ENCODE measurements around the gene SH3D19. TPM values are rescaled to one million over a fixed set of nuclear protein-coding genes. Genes with fewer than 3 reads are reported as not detected.
A peak's percentile ranks its signal among the peaks of the same experiment; 100 is the strongest.

SH3D19 gene
- total and polyA plus RNA-seq, 8 donors, result 11.0 to 129 (median 67.1) TPM

- Histone ChIP-seq H3K4me3 (no peak overlapping the region), H3K9me3 (no peaks in the 10 kb centered on the region), H3K4me1 (peaks cover 0 to 8% (median 0%) of the 10 kb centered on the region in 4 donors), H3K27ac (no peak overlapping the region), H3K36me3 (no peaks in the 10 kb centered on the region), H3K27me3 (no peaks in the 10 kb centered on the region)
- WGBS, 5 donors, result 37 to 69% (median 62%) methylated on average over 2 of the region's 2 CpGs
- no peak for DNase-seq
- TF ChIP-seq EP300 (IDR thresholded peaks at IDR 0.05), result no peak
- no peak for TF ChIP-seq CTCF (IDR thresholded peaks at IDR 0.05)
- no peak for TF ChIP-seq POLR2AphosphoS5 (IDR thresholded peaks at IDR 0.05)
- no peak for TF ChIP-seq POLR2A (IDR thresholded peaks at IDR 0.05)
- intact Hi-C loops (cut with DNase I; ENCODE audit: low total_unique reads), result no loop called here
These were observed 14.1 kb upstream of the SH3D19 start for GRCh38 chr4:151339467-151339866.

- no peaks in the 10 kb centered on the region for H3K9me3 ChIP-seq
- H3K27ac ChIP-seq, result peak overlapping the region in 3 of 5 donors; percentile 47 to 80 (median 51)
- H3K36me3 ChIP-seq, result no peaks in the 10 kb centered on the region
- DNase-seq, result peak in 1 of 2 donors; percentile 35
- no peak overlapping the region for H3K4me3 ChIP-seq
- TF ChIP-seq POLR2AphosphoS5 (IDR thresholded peaks at IDR 0.05), result no peak
- no peak for TF ChIP-seq EP300 (IDR thresholded peaks at IDR 0.05)
- no peak for TF ChIP-seq CTCF (IDR thresholded peaks at IDR 0.05)
- no peak for TF ChIP-seq POLR2A (IDR thresholded peaks at IDR 0.05)
- H3K4me1 ChIP-seq, result no peaks in the 10 kb centered on the region
- 78 to 88% (median 87%) methylated on average over 1 of the region's 1 CpG for WGBS, 5 donors
- intact Hi-C loops (cut with DNase I; ENCODE audit: low total_unique reads), result no loop called here
- no peaks in the 10 kb centered on the region for H3K27me3 ChIP-seq
These were observed 6.1 kb upstream of the SH3D19 start for GRCh38 chr4:151331276-151332042.

GRCh38 chr4:151329217-151330007, 4.0 kb upstream of the SH3D19 start:
- Histone ChIP-seq H3K9me3 (no peaks in the 10 kb centered on the region), H3K36me3 (no peaks in the 10 kb centered on the region), H3K27ac (peak overlapping the region in 1 of 5 donors; percentile 31), H3K4me3 (no peak overlapping the region), H3K27me3 (peaks cover 0 to 13% (median 0%) of the 10 kb centered on the region in 3 donors), H3K4me1 (peaks cover 5 to 9% (median 7%) of the 10 kb centered on the region in 4 donors)
- TF ChIP-seq POLR2AphosphoS5 (IDR thresholded peaks at IDR 0.05), result no peak
- TF ChIP-seq CTCF (IDR thresholded peaks at IDR 0.05), result no peak
- no peak for TF ChIP-seq POLR2A (IDR thresholded peaks at IDR 0.05)
- no peak for TF ChIP-seq EP300 (IDR thresholded peaks at IDR 0.05)
- intact Hi-C loops (cut with DNase I; ENCODE audit: low total_unique reads), result no loop called here
- DNase-seq, result peak in 1 of 2 donors; percentile 46
- 56 to 71% (median 69%) methylated on average over 4 of the region's 4 CpGs for whole genome bisulfite sequencing, 5 donors

- H3K36me3 ChIP-seq, result no peaks in the 10 kb centered on the region
- H3K27me3 ChIP-seq, result peaks cover 0 to 14% (median 0%) of the 10 kb centered on the region in 3 donors
- no peak for TF ChIP-seq CTCF (IDR thresholded peaks at IDR 0.05)
- TF ChIP-seq EP300 (IDR thresholded peaks at IDR 0.05), result no peak
- TF ChIP-seq POLR2AphosphoS5 (IDR thresholded peaks at IDR 0.05), result no peak
- no peak for TF ChIP-seq POLR2A (IDR thresholded peaks at IDR 0.05)
- peaks cover 15 to 44% (median 30%) of the 10 kb centered on the region in 4 donors for H3K4me1 ChIP-seq
- DNase-seq, result no peak
- H3K27ac ChIP-seq, result peak overlapping the region; percentile 86 to 97 (median 94)
- intact Hi-C loops (cut with DNase I; ENCODE audit: low total_unique reads), result no loop called here
- peak overlapping the region; percentile 67 to 81 (median 78) for H3K4me3 ChIP-seq
- 41 to 63% (median 54%) methylated on average over 6 of the region's 6 CpGs for WGBS, 5 donors
- no peaks in the 10 kb centered on the region for H3K9me3 ChIP-seq
These were observed 493 bp upstream of the SH3D19 start for GRCh38 chr4:151325949-151326246.
